HG02798 (cell line): Measurements from ENCODE around the gene WIPI1.
"Not testable (repeated sequence)": the region's sequence is repeated elsewhere in the genome, so short reads cannot be mapped to it uniquely, and the experiment has no call there.

ENCODE experiments used
- ATAC-seq: cut with Tn5 transposase; IDR thresholded peaks from one replicate; pipeline ENCODE4 v1.9.1; 2021; ENCODE audit warnings: mild to moderate bottlenecking; ENCODE audit not compliant: unreplicated experiment, poor library complexity

Gene WIPI1

DNA sequence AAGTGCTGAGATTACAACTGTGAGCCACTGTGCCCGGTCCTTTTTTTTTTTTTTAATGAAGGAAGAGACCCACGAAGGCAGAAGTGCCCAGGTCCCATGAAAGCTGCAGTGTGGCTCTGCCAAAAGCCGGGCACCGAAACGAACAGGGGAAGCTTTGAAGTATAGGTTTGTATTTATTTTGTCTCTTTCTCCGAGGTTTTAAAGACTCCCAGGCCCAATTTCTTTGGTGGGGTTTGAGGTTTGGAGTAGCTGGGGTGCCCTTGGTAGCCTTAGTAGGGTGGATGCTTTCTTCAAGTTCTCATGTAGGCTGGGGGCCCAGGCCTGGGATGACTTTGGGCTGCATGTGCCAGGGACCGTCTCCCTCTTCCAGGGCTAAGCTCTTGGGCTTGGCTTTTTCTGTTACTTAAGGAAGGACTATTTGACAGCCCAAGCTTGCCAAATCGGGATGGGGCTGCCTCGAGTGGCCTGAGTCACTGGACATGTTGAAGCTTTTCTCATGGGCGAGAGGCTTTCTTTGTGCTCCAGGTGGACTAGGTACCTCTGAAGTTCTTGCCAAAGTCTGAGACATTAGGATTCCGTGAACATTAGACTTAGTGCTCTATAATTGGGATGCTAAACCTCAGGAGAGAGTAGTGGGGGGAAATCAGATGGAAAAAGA lies 66.3 kb downstream of the WIPI1 start:
- no peak for ATAC-seq

DNA sequence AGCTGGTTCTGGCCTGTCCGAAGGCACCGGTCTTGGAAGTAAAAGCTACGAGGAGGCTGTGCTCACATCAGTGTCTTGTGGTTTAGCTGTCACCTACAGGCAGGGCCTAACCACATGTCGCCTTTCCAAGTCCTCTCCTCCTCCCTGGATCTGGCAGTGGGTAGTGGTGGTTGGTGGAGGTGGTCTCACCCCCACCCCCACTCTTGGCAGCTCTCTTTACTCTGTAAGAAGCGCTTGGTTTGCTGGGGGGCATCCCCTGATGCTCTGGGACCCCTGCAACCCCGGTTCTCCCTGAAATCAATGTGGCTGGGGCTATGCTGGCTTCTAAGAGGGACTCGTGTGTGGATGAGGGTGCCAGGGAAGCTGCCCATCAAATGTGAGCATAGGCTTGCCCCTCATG lies 68.3 kb downstream of the WIPI1 start:
- ATAC-seq: no peak

DNA sequence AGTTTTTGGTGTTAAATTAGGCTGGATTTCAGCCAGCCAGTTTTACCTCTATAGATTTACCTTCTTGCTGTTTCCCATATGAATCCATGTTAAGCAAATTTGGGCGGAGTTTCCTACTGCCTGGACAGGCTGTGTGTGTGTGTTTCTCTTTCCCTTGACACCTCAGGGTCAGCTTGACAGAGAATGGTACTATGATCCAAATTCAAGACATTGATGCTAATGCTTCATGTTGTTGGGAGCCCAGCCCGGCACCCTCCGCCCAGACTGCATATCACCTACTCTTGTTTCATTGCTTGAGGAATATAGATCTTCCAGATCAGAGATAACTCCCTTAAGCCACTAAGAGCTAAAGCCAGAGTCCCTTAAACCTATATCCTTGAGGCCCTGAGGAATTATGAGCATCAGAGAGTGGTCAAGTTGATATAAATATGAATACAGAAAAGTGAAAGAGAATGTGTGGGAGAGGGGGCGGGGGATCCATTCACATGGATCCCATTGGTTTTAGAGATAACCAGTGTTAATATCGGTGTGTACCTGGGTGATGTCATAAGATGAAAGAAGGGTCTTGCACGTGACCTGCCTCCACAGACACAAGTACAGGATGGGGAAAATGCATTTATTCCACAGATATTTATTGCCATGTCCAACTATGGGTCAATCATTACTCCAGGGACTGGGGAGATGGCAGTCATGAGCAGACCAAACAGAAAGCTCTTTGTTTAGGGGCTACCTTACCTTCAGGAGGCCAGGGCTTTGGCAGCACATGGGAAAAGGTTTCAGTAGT lies 69.7 kb downstream of the WIPI1 start:
- no peak for ATAC-seq

DNA sequence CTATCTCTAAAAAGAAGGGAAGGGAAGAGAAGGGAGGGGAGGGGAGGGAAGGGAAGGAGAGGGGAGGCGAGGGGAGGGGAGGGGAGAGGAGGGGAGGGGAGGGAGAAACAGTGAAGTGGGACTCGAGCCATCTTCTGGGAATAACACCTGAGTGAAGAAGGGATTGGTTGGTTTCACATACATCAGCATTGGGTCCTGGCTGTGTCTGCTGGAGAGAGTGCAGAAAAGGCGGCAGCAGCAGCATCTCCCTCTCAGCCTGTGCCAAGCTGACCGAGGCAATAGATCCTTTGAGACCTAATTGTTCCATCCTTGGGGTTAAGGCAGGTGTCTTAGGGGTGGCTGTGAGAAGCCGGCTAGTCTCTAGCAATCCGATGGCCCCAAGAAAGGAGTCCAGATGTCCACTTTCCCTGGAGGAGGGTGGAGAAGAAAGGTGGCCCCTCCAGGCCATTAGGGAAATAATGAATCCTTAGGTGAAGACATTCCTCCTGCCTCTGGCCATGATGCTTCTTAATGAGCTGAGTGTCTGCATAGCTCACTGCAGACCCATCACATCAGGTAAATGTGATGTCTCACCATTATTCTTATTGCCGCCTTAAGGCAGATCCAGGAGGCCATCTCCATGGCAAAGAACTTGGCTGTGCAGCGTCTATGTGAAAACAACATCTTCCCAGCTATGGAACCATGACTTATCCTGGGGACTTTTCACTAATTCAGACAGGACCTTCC lies 71.6 kb downstream of the WIPI1 start:
- ATAC-seq: no peak

DNA sequence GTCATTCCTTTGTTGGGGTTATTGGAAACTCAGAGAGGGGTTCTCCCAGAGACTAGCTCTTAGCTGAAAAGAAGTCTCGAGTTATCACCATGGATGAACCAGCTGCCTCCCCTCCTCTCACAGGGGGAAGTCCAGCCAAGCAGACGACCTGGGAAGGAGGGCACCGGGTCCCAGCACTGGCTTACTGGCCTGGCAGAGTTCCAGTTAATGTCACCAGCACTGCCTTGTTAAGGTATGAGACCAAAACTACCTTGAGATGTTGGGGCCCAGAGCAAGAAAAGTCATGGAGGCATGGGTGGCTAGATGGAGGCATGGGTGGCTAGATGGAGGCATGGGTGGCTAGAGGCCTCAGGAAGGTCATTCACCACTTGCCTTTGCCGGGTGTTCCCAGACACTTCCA lies 72.4 kb downstream of the WIPI1 start:
- ATAC-seq: no peak

DNA sequence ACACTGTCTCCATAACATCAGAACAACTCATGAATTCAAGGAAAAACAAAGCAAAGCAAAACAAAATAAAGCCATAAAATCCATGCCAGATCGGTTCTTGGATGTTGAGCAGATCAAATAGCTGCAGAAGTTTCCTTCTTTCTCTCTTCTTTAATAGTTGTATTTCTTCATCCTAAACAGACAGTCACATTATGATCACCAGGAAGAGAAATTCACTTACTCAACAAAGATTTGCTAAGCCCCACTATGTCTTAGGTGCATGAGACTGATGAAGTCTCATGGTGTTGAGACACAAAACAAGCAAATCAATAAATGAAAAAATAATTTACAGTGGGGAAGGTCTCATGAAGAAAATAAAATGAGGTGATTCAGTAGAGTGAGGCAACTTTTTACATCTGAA lies 72.8 kb downstream of the WIPI1 start:
- ATAC-seq: no peak

DNA sequence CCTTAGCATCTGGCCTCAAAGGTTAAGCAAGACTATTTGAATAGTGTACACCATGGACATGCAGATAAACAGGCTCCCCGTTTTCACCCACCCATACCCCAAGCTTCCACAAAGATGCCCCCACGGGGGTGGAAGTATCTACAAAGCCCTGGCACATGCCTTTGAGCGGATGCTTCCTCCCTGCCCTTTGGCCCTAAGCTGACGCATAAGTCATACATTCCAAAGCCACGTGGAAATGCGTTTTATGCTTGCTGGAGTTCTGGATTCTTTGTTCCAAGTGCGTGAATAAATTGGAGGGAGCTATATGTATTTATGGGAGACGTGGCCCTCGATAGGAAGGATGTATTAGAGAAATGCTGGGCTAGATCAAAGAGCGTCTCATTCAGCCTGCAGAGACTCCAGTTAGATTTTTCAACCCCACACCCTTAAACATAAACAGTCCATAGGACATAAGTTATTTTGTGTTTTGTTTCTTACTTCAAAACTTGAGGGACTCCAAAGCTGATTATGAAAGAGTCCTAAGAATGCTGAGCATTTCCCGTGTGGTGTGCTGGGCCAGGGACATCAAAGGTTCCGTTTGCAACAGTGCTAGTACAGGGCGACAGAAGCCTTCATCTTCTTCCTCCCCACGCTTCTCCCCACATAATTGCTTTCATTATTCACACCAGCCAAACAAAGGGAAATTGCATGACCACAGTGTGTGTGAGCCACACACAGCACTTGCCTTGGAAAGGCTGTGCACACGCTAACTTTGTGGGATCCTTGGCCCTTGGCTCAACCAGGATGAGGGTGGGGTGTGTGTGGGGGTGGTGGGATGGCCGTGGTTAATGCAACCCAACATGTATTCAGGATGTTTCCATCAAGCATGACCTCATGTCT lies 73.6 kb downstream of the WIPI1 start:
- no peak for ATAC-seq

DNA sequence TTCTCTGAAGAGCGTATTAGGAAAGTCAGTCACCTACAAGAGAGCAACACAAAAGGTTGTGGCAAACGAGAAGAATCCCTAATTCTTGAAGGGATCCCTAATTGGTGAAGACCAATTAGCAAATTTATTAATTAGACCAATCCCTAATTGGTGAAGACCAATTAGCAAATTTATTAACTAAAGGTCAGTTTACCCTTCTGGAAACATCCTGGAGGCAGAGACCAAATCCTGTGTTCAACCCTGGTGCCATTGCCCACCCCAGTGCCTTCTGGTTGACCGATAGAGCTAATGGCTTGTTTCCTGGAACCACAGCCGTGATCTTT lies 74.2 kb downstream of the WIPI1 start:
- ATAC-seq: no peak

DNA sequence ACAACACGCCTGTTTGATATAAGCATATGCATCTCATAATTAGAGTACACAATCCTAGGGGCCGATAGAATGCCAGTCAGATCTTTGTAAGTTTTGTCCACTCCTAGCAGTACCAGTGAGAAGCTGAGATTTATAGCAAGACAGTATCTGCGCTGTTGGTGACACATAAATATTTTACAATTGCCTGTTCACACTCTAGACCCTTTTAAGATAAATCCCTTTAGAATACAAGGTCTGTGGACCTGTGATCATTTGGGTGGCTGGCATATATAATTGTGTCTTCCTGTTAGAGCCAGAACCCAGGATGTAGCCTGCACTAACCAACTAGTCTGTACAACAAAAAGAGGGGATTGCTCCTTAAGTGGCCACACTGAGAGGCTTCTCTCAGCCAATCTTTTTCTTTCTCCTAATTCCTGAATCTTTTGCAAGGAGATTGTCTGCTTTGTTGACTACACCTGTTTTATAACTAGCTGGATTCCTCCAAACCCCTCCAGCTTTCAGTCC lies 74.7 kb downstream of the WIPI1 start:
- no peak for ATAC-seq

DNA sequence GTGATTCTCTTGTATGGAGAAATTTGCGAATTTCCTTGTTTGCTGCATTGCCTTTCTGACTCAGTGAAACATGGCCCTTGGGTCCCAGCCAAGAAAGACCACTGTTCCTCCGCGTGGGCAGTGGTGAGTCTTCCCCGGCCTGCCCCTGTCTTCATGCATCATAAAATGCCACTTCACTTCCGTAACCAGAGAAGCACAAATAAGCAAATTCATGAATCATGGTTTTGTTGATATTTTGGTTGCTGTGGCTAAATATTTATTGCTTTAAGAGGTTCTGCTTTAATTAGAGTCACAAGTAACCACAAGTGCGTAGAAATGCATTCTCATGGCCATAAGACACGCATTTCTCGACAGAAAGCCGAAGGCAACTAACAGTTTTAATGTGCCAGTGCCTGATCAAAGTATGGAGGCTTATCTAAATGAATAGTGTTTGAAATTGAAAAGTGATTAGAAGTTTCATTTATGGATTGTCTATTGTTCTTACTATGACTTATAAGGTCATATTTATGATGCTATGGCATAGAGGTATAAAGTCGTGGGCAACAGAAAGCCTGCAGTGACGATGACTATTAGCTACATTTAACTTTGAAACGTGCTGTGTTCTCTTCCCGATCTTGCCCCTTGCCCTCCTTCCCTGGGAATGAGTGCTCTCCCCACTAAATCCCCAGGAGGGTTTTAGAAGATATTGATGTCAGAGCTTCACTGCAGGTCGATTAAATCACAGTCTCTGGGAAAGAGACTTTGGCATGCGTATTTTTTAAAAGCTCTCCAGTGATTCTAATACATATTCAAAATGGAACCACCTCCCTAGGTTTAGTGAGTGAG lies 76.0 kb downstream of the WIPI1 start:
- ATAC-seq: no peak

DNA sequence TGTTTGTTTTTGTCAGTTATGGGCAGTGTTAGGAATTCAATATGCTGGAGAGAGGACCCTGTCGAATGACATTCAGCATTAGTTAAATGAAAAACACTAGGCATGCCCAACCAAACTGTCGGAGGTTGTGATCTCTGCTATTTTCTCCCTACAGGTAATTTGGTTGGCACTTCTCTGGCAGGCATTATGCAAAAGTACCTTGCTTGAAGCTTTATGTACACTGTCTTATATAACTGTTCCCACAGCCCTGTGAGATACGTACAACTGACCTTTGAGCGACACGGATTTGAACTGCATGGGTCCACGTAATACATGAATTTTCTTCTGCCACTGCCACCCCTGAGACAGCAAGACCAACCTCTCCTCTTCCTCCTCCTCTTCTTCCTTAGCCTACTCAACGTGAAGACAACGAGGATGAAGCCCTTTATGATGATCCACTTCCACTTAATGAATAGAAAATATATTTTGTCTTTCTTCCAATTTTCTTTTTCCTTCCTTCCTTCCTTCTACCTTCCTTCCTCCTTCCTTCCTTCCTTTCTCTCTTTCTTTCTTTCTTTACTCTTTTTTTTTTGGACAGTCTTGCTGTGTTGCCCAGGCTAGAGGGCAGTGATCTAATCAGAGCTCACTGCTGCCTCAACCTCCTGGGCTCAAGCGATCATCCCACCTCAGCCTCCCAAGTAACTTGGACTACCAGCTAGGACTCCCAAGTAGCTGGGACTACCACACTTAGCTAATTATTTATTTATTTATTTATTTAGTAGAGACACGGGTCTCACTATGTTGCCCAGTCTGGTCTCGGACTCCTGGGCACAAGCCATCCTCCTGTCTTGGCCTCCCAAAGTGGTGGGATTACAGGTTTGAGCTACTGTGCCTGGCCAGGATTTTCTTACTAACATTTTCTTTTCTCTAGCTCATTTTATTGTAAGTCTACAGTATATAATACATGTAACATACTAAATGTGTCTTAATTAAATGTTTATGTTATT lies 77.3 kb downstream of the WIPI1 start:
- no peak for ATAC-seq

DNA sequence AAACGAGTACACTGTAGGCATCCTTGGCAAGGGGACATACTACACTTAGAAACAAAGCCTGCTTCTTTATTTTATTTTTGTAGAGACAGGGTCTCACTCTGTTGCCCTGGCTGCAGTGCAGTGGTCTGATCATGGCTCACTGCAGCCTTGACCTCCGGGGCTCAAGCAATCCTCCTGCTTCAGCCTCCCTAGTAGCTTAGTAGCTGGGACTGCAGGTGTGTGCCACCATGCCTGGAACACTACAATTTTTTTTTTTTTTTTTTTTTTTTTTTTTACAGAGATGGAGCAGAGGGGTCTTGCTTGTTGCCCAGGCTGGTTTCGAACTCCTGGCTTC lies 78.2 kb downstream of the WIPI1 start:
- ATAC-seq: no peak

DNA sequence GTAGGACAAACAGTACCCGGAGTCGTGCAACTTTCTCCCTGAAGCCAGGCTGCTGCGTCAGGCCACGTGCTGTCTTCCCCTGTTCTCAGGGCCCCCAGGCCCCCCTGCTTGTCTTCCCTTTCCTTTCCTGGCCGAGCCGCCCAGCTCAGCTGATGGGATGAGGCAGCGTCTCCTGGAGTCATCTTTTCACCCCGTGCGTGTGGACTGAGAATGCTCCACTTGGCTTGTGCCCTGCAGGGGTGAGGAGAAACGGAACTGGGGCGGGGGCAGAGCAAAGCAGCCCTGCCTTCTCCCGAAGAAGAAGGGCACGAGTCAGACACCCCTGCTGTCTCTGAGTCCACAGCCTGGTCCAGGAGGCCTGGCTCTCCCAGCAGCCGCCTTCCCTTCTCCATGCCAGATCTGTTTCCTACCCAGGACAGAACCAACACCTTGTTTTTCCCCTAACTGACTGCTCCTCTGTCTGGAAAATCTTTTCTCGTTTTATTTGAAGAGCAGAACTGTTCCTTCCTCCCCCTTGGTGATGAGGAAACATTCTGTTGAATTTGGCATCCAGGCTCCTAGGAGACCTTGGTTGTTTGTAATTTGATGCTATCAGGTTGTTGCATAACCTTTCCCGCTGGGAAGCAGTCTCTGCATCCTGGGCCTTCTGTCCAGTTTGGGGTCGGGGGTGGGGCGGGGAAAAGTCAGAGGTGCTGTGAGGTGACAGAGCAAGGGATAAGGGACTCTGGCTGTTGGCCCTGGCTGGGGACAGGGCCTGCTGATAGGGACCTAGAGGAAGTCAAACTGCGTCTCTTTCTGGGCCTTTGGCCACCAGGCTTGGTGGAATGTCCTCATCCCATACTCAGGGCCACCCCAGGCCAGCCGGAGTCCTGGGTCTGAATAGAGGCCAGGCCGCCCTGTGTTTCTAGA lies 78.8 kb downstream of the WIPI1 start:
- no peak for ATAC-seq

DNA sequence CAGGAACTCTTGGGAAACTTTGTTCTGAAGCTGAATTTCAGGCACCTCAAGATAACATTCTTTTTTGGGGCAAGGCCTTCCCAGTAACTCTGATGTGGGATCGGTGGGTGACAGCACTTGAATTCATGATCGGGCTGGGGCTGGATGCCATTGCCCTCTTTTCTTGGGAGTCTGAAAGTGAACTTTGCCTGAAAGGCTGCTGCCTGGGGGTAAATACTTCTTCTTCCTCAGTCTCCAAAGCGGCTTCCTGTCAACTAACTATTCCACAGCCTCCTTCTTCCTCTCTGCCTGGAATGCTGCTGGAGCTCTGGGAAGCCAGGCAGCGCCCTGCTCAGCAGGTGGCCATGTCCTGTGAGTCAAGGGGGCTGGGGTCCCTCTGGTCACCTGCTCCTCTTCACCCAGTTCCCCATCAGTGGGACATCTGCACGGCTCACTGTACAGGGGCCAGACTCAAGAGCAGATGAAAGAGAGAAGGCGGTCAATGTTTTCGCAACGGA lies 79.5 kb downstream of the WIPI1 start:
- ATAC-seq: no peak

DNA sequence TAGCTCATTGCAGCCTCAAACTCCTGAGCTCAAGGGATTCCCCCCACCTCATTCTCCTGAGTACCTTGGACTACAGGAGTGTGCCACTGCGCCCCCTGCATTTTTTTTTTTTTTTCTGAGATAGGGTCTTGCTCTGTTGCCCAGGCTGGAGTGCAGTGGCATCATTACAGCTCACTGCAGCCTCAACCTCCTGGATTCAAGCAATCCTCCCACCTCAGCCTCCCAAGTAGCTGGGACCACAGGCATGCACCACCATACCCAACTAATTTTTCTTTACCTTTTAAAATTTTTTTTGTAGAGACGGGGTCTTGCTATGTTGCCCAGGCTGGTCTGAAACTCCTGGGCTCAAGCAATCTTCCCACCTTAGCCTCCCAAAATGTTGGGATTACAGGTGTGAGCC lies 81.1 kb downstream of the WIPI1 start:
- ATAC-seq: not testable (repeated sequence)

DNA sequence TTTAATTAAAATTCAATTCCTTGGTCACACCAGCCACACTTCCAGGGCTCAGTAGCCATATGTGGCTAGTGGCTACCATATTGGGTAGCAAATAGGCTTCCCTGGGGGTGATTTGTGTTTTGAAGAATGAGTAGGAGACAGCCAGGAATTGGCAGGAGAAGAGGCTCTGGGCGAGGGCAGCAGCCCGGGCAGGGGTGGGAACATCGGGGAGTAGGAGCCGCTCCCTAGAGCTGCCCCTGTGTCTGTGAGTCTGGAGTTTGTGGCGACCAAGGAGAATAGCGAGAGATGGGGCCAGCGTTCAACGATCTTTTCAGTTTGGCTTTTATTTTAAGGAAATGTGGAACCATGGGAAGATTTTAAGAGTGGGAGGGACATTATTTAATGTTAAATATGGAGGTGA lies 81.7 kb downstream of the WIPI1 start:
- no peak for ATAC-seq
